Epithelial cell of proximal tubule (primary cell): ENCODE results near the gene IL1R2. TPM values are rescaled to one million over a fixed set of nuclear protein-coding genes. Genes with fewer than 3 reads are reported as not detected.

Source experiments
- DNase-seq: peaks from one replicate; pipeline ENCODE4 v3.0.0-alpha.2; 2011; ENCODE audit warnings: low read depth
- H3K4me3 ChIP-seq: 2 replicates; pipeline ENCODE4 v1.5.1; 2011; ENCODE audit warnings: low read depth, mild to moderate bottlenecking, low read length
- CTCF ChIP-seq: conservative IDR thresholded peaks from 2 replicates; pipeline ENCODE4 v1.5.1; 2012; ENCODE audit warnings: low read depth, mild to moderate bottlenecking, low read length
- total RNA-seq: library from RNA; depleted of rRNA; stranded (reverse); fragments of >200 nt; gene quantifications from 2 replicates; pipeline ENCODE4 v1.2.3, GENCODE V29; 2015

Gene IL1R2
- total RNA-seq, 1 donor from 2014 or later: 5.4 TPM

GRCh38 chr2:102058293-102058833 lies 66.6 kb downstream of the IL1R2 start:
- no peak overlapping the region for H3K4me3 ChIP-seq
- no peak for DNase-seq
- no peak for TF ChIP-seq CTCF

GRCh38 chr2:102059151-102059550 lies 67.4 kb downstream of the IL1R2 start:
- no peak for TF ChIP-seq CTCF
- no peak overlapping the region for H3K4me3 ChIP-seq
- no peak for DNase-seq

DNA sequence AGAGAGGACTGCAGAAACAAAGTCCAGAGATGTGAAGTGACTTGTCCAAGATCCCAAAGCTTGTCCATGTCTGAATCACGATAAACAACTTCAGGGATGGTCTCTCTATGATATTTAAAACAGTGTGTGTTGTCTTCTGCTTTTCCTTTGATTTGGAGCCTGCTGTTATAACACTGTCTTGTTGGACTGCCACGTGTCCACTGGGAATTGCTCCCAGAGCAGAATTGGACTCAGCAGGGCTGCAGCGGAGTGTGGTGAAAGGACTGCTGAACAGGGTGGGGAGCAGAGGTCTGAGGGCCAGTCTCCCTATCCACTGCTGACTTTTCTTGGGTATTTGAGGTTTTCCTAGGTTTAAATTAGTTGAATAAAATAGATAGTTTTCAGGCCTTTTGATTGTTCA lies 68.3 kb downstream of the IL1R2 start:
- DNase-seq: no peak
- TF ChIP-seq CTCF: no peak
- H3K4me3 ChIP-seq: no peak overlapping the region

GRCh38 chr2:102060792-102061191 lies 69.0 kb downstream of the IL1R2 start:
- H3K4me3 ChIP-seq: no peak overlapping the region
- DNase-seq: no peak
- TF ChIP-seq CTCF: no peak

GRCh38 chr2:102061286-102061699 lies 69.5 kb downstream of the IL1R2 start:
- no peak for TF ChIP-seq CTCF
- no peak for DNase-seq

DNA sequence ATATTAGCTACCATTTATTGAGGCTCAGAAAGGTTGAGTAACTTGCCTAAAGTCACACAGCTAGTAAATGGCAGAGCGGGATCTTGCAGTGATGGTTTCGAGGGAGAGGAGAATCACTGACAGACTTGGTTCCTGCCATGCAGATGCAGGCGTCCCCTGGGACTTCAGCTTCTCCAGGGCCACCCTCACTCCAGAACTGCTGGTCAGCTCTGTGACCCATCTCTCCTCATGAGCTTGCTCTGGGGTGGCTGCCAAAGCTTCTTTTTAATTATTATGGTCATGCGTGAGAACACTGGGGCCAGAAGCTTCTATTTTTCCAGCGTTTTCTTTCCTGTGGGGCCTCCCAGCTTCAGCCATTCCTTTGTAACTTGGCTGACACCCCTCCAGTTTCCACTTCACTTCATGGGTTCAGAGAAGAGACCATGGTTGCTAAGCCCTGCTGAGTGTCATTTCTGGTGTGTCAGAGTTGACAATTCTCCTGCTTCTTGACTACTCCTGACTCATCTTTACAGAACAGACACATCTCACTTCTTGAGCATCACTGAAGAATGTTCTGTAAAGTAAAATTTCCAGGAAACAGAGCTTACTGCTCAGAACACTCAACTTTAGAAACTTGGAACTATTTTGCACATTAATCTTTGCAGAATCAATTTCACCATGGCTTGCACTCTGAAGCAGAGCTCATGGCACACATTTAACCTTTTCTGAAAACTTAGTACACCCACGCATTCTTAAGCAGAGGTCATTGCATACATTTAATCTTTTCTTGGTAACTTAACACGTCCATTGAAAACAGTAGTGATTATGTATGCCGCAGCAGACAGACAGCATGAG lies 70.4 kb downstream of the IL1R2 start:
- no peak for DNase-seq
- no peak overlapping the region for H3K4me3 ChIP-seq
- TF ChIP-seq CTCF: no peak

More at GRCh38 chr2:102061286-102061699, 69.5 kb downstream of the IL1R2 start:
- H3K4me3 ChIP-seq: no peak overlapping the region
